HG03108 (cell line): ENCODE measurements around the gene GMEB2.
"Not testable (repeated sequence)": the region's sequence is repeated elsewhere in the genome, so short reads cannot be mapped to it uniquely, and the experiment has no call there.

Experiments used
- ATAC-seq: cut with Tn5 transposase; IDR thresholded peaks from one replicate; pipeline ENCODE4 v1.9.1; 2021; ENCODE audit warnings: moderate library complexity; ENCODE audit not compliant: unreplicated experiment

Gene GMEB2, protein sequence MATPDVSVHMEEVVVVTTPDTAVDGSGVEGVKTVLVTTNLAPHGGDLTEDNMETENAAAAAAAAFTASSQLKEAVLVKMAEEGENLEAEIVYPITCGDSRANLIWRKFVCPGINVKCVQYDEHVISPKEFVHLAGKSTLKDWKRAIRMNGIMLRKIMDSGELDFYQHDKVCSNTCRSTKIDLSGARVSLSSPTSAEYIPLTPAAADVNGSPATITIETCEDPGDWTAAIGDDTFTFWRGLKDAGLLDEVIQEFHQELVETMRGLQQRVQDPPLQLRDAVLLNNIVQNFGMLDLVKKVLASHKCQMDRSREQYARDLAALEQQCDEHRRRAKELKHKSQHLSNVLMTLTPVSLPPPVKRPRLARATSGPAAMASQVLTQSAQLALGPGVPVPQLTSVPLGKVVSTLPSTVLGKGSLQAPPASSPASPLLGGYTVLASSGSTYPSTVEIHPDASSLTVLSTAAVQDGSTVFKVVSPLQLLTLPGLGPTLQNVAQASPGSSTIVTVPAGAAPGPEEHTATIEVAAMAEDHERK

GRCh38 chr20:63626424-63627128 lies at the start of gene GMEB2:
GMEB2 (minus strand) TSS chr20:63627101; CDS start chr20:63619397, 7,704 bp downstream.
- ATAC-seq: peak; percentile 39

DNA sequence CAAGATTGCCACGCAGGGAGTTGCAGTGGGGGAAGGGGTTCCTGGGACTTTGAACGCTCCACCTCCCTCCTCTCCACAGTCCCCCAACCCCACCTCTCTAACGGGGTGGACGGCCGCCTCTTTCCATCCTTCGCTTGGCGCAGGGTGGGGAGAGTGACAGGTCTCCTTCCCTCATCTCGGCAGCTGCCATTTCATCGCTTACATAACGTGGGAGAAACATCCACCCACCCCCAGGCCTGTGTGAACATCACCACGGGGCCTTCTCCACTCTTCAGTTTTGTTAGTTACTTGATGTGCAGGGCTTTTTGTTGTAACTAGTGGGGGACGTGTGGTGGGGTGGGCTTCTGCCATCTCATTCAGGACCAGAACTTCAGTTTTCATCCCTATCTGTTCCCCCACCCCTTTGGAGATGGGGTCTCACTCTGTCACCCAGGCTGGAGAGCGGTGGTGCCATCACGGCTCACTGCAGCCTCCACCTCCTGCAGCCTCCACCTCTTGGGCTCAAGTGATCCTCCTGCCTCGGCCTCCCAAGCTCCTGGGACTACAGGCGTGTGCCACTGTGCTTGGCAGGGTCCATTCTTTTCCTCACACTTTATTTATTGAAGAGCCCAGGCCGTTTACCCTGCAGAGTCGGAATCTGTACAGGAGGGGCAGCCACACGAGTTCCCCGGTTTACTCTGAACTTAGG lies 48.9 kb upstream of the GMEB2 start:
- no peak for ATAC-seq

DNA sequence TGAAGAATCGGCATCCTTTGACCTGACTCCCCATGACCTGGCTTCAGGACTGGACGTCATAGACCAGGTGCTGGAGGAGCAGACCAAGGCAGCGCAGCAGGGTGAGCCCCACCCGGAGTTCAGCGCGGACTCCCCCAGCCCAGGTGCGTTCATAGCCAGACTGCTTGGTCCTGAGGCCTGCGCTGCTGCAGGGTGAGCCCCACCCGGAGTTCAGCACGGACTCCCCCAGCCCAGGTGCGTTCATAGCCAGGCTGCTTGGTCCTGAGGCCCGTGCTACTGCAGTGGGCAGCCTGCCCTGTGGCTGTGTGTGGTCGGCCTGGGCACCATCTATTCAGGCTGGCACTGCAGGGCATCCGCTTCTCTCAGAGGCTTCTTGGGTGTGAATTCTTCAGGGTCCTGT lies 47.0 kb upstream of the GMEB2 start:
- no peak for ATAC-seq

- ATAC-seq: no peak
Measured at GRCh38 chr20:63672666-63673065, 45.8 kb upstream of the GMEB2 start.

DNA sequence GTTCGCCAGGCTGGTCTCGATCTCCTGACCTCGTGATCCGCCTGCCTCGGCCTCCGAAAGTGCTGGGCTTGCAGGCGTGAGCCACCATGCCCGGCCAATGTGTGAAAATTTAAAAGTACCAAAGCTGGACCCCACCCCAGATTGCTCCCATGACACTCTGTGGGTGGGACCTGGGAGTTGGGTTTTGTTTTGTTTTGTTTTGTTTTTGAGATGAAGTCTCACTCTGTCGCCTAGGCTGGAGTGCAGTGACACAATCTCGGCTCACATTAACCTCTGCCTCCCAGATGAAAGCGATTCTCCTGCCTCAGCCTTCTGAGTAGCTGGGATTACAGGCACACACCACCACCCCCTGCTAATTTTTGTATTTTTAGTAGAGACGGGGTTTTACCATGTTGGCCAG lies 44.8 kb upstream of the GMEB2 start:
- ATAC-seq: not testable (repeated sequence)

- ATAC-seq: no peak
Measured at GRCh38 chr20:63668351-63668750, 41.5 kb upstream of the GMEB2 start.

DNA sequence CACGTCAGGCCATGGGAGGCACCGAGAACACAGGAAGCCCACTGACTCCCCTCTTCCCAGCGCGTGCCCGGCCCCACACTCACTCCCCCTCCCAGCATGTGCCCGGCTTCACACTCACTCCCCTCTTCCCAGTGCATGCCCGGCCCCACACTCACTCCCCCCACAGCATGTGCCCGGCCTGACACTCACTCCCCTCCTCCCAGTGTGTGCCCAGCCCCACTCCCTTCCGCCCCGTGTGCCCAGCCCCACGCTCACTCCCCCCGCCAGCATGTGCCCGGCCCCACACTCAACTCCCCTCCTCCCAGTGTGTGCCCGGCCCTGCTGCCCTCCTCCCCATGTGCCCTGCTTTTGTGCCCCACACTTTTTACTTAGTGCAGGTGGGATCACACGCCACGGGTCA lies 41.0 kb upstream of the GMEB2 start:
- no peak for ATAC-seq

- no peak for ATAC-seq
Measured at GRCh38 chr20:63665708-63666107, 38.8 kb upstream of the GMEB2 start.

DNA sequence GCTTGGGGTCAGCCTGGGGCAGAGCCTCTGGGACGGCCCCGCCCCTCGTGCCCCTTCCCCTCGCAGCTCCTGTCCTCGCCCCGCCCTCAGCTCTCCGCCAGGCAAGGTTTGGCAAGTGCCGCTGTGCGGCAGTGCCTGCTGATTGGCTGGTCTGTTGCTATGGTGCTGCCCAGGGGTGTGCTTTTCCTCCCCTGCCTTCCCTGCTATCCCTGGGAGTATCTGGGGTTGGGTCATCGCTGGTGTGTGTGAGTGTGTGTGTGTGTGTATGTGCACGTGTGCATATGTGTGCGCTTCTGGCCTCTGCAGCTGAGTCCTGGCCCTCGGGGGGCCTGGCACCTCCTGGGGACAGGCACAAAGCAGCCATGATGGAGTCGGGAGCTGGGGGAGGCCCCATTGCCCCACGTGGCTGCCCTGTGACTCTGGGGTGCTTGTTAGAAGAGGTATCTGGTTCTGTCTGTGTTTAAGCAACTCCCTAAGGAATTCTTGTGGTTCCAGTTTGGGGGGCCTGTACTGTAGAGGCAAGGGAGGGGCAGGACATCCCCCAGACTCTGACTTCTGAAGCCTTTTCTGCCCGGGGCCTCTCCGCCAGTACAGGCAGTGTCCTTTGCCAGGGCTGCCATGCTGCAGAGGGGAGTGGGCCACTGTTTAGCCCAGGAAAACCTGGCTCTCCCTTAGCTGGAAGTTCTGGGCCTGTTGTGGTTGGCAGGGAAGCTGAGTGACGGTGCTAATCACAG lies 38.1 kb upstream of the GMEB2 start:
- ATAC-seq: no peak

- ATAC-seq: no peak
Measured at GRCh38 chr20:63664143-63664851, 37.4 kb upstream of the GMEB2 start.

DNA sequence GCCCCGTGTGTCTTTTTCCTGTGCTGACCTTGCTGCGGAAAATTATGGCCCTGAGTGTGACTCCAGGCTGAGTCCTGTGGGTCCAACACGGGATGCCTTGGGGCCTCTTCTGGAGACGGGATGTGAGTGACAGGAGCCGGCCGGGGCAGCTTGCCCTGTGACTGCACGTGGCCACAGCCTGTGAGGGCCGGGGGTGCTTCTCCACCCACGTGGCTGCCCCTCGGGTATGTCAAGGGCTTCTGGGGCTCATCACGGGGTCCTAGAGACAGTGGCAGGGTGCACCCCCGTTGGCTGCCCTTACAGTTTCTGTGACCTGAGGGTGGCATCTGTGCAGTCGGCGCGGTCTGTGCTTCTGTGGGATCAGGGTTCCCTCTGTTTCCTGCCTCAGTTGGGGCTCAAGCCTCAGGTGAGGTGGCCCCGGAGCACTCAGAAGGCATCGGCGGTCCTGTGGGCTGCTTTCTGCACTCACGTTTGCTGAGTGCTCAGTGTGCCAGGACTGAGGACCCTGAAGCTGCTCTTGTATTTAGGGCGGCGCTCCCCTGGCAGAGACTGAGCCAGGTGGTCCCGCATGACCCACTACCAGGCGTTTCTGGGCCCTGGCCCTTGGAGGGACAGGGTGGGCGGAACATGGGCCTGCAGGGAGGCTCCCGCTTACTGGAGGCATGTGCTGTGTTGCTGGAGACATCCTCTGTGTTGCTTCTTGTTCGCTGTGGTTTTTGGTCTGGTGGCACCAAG lies 36.6 kb upstream of the GMEB2 start:
- no peak for ATAC-seq

GRCh38 chr20:63662813-63663189 lies 35.9 kb upstream of the GMEB2 start:
- no peak for ATAC-seq

GRCh38 chr20:63661959-63662812 lies 35.3 kb upstream of the GMEB2 start:
- no peak for ATAC-seq

GRCh38 chr20:63661108-63661507 lies 34.2 kb upstream of the GMEB2 start:
- ATAC-seq: no peak

DNA sequence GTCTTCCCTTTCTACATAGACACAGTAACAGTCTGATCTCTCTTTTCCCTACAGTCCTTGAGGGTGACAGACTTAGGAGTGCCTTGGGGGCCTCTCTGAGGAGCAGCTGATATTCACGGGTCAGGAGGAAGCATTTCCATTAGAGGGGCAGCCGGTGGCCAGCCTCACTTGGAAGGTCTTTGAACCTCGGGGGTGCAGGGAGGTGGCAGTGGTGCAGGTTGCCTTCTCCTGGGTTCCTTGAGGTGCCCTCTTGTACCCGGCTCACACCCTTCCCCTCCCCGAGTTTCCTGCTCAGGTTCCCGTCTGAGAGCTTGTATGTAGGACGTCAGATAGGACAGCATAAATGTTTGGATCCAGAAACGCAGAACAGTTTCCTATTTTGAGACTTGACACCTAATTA lies 33.7 kb upstream of the GMEB2 start:
- no peak for ATAC-seq

- not testable (repeated sequence) for ATAC-seq
Measured at GRCh38 chr20:63660174-63660573, 33.3 kb upstream of the GMEB2 start.

DNA sequence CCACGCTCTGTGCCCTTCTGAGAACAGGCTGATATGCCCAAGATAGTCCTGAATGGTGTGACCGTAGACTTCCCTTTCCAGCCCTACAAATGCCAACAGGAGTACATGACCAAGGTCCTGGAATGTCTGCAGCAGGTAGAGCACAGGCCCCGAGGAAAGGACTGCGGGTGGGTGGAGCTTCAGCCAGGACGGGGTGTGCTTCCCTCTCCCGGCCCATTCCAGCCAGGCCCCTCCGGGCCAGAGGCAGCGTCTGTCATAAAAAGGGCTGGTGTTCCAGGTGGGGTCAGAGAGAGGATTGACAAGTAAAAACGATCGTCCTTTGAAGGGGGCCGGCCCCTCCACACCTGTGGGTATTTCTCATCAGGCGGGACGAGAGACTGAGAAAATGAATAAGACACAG lies 32.5 kb upstream of the GMEB2 start:
- ATAC-seq: no peak

DNA sequence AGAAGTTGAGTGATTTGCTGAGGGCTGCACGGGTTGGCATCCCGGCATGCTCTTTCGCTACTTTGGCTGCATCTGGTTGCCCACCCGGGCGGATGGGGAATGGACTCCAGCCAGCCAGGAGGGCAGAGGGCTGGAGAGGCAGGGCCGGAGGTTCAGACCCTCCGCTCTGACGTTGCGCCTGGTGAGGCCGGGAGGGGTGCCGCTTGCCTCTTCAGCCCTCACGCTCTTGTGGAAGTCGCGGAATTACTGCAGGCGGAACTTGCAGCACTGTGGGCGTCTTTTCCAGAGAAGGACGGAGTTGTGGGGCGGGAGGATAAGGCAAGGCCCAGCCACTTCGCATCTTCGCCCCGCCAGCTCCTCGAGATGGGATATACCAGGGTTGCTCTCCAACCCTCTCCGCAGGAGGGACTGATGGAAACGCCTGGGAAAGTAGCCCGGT lies 31.9 kb upstream of the GMEB2 start:
- no peak for ATAC-seq
